GM10248 (cell line): ENCODE results near the gene MEIOB.
"Not testable (repeated sequence)": the region's sequence is repeated elsewhere in the genome, so short reads cannot be mapped to it uniquely, and the experiment has no call there.

Experiments
- CTCF ChIA-PET: fragments of 300-600 bp; sonication (Branson Sonifier 250); formaldehyde crosslinking; extraction: SDS; loops from one replicate; lab custom pipeline; 2021; ENCODE audit warnings: antibody characterized with exemption; lab: Yijun Ruan, JAX
- POLR2A ChIA-PET: fragments of 350-650 bp; sonication (Branson Sonifier 250); formaldehyde crosslinking; extraction: SDS; loops from one replicate; lab custom pipeline; 2020; ENCODE audit warnings: antibody characterized with exemption; lab: Yijun Ruan, JAX
- DNase-seq: peaks from one replicate; pipeline ENCODE4 v3.0.0; 2012; ENCODE audit errors: extremely low spot score
- TF ChIP-seq, protein P1 (sequence below): IDR thresholded peaks from 2 replicates; pipeline ENCODE4 v1.5.1; 2012; ENCODE audit warnings: mild to moderate bottlenecking, low read depth; ENCODE audit errors: extremely low read depth, missing control alignments, control extremely low read depth

Gene MEIOB

GRCh38 chr16:1810106-1810505, 61.9 kb downstream of the MEIOB start:
- TF ChIP-seq, protein P1, sequence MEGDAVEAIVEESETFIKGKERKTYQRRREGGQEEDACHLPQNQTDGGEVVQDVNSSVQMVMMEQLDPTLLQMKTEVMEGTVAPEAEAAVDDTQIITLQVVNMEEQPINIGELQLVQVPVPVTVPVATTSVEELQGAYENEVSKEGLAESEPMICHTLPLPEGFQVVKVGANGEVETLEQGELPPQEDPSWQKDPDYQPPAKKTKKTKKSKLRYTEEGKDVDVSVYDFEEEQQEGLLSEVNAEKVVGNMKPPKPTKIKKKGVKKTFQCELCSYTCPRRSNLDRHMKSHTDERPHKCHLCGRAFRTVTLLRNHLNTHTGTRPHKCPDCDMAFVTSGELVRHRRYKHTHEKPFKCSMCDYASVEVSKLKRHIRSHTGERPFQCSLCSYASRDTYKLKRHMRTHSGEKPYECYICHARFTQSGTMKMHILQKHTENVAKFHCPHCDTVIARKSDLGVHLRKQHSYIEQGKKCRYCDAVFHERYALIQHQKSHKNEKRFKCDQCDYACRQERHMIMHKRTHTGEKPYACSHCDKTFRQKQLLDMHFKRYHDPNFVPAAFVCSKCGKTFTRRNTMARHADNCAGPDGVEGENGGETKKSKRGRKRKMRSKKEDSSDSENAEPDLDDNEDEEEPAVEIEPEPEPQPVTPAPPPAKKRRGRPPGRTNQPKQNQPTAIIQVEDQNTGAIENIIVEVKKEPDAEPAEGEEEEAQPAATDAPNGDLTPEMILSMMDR: no peak
- CTCF ChIA-PET: interaction anchor here (1.2 kb wide), 1 partner anchor 28 kb away, joined by 5 read pairs; the partner anchor contains the start of genes NUBP2 and SPSB3

GRCh38 chr16:1809281-1809801, 62.6 kb downstream of the MEIOB start:
- CTCF ChIA-PET: no interaction called here
- DNase-seq: no peak
- TF ChIP-seq, protein P1: no peak
- POLR2A ChIA-PET: no interaction called here

More at GRCh38 chr16:1810106-1810505, 61.9 kb downstream of the MEIOB start:
- no peak for DNase-seq
- POLR2A ChIA-PET: no interaction called here

- TF ChIP-seq, protein P1: no peak
- no peak for DNase-seq
- ChIA-PET CTCF (no interaction called here), POLR2A (no interaction called here)
Measured at GRCh38 chr16:1808691-1809090, 63.3 kb downstream of the MEIOB start.

DNA sequence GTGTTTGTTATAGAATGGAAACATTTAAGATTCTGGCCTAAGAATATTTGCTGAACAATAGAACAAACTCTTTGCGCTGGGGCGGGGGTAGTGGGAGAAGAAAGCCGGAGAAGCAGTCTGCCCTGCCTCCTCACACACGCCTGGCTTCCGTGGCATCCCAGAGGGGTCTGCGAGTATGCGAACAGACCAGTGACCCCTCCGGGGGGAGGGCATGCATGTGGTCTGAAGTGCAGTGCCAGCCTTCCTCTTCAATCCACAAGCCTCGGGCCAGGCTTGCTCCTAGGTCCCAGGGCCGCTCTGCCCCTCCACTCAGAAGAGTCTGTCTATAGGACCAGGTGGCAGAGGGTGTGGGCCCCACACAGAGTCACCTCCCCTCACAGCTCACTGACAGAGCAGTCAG, 64.3 kb downstream of the MEIOB start:
- DNase-seq: no peak
- ChIA-PET CTCF (interaction anchor here (1.4 kb wide), 1 partner anchor 16 kb away, joined by 3 read pairs; no protein-coding TSS in a partner anchor), POLR2A (no interaction called here)
- TF ChIP-seq, protein P1: no peak

DNA sequence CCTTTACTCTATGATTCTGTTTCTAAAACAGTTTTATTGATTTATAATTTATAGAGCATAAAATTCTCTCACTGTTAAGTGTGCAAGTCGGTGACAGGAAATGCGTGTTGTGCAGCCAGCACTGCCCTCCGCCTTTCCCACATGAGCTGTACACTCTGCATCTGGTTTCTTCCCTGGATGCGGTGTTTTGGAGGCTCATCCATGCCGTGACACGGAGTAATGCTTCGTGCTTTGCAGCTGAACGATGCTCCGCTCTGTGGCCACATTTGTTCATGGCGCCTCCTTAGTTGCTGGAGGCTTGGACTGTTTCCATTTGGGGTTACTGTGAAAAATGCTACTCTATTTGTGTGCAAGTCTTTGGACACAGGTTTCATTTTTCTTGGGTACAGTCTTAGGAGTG, 71.3 kb downstream of the MEIOB start:
- no peak for DNase-seq
- TF ChIP-seq, protein P1: no peak
- POLR2A ChIA-PET: no interaction called here
- CTCF ChIA-PET: no interaction called here

DNA sequence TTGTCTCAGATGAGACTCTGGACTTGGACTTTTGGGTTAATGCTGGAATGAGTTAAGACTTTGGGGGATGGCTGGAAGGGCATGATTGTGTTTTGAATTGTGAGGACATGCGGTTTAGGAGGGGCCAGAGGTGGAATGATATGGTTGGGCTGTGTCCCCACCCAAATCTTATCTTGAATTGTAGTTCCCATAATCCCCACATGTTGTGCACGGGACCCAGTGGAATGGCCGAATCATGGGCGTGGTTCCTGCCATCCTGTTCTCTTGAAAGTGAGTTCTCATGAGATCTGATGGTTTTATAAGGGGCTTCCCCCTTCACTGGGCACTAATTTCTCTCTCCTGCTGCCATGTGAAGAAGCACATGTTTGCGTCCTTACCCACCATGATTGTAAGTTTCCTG, 72.7 kb downstream of the MEIOB start:
- DNase-seq, POLR2A ChIA-PET, CTCF ChIA-PET: not testable (repeated sequence)

- no peak for DNase-seq
- TF ChIP-seq, protein P1: no peak
- POLR2A ChIA-PET: no interaction called here
- CTCF ChIA-PET: no interaction called here
Measured at GRCh38 chr16:1794908-1795666, 76.9 kb downstream of the MEIOB start.
